Parathyroid adenoma (tissue), 2 donors: ENCODE data around the gene COPS8.

Experiments
- H2AFZ ChIP-seq: fragments of 300-600 bp; sonication (generic); one replicate; pipeline ENCODE4 v1.7.0; 2017; ENCODE audit warnings: antibody characterized with exemption, mild to moderate bottlenecking
- H3K27ac ChIP-seq: fragments of 300-600 bp; sonication (generic); one replicate; pipeline ENCODE4 v1.7.0; 2017
- H3K27me3 ChIP-seq: fragments of 300-600 bp; sonication (generic); one replicate; pipeline ENCODE4 v1.7.0; 2017; ENCODE audit warnings: low read length; ENCODE audit not compliant: control insufficient read depth, insufficient read depth
- H3K36me3 ChIP-seq: fragments of 300-600 bp; sonication (generic); one replicate; pipeline ENCODE4 v1.7.0; 2017; ENCODE audit warnings: low read length; ENCODE audit not compliant: control insufficient read depth, insufficient read depth
- H3K4me1 ChIP-seq: fragments of 300-600 bp; sonication (generic); one replicate; pipeline ENCODE4 v1.7.0; 2017; ENCODE audit warnings: control low read depth
- H3K4me2 ChIP-seq: fragments of 300-600 bp; sonication (generic); one replicate; pipeline ENCODE4 v1.7.0; 2017; ENCODE audit warnings: low read length
- H3K4me3 ChIP-seq: fragments of 300-600 bp; sonication (generic); one replicate; pipeline ENCODE4 v1.7.0; 2017; ENCODE audit warnings: low read depth, low read length
- H3K79me2 ChIP-seq: fragments of 300-600 bp; sonication (generic); one replicate; pipeline ENCODE4 v1.7.0; 2017; ENCODE audit warnings: control low read depth
- H3K9ac ChIP-seq: fragments of 300-600 bp; sonication (generic); one replicate; pipeline ENCODE4 v1.7.0; 2017; ENCODE audit warnings: mild to moderate bottlenecking
- H3K9me3 ChIP-seq: fragments of 300-600 bp; sonication (generic); one replicate; pipeline ENCODE4 v1.7.0; 2017; ENCODE audit warnings: low read length; ENCODE audit not compliant: control insufficient read depth
- CTCF ChIP-seq: fragments of 300-600 bp; sonication (generic); IDR thresholded peaks from one replicate; pipeline ENCODE4 v1.7.0; 2017; ENCODE audit warnings: antibody characterized with exemption, mild to moderate bottlenecking
- donor health status: primary hyperparathyroidism.

COPS8 gene

GRCh38 chr2:237058423-237058822 is 27.3 kb upstream of the COPS8 start:
- no peak overlapping the region for H3K4me3 ChIP-seq
- H3K9me3 ChIP-seq = no peaks in the 10 kb centered on the region
- no peaks in the 10 kb centered on the region for H3K79me2 ChIP-seq
- H3K4me1 ChIP-seq = no peaks in the 10 kb centered on the region
- no peak for TF ChIP-seq CTCF
- no peaks in the 10 kb centered on the region for H3K27me3 ChIP-seq
- H3K27ac ChIP-seq = no peak overlapping the region
- H2AFZ ChIP-seq = no peak overlapping the region
- H3K9ac ChIP-seq = no peak overlapping the region
- no peaks in the 10 kb centered on the region for H3K36me3 ChIP-seq
- no peak overlapping the region for H3K4me2 ChIP-seq

- no peak overlapping the region for H2AFZ ChIP-seq
- H3K4me2 ChIP-seq = no peak overlapping the region
- H3K27me3 ChIP-seq = no peaks in the 10 kb centered on the region
- H3K79me2 ChIP-seq = no peaks in the 10 kb centered on the region
- no peak overlapping the region for H3K4me3 ChIP-seq
- TF ChIP-seq CTCF = no peak
- no peaks in the 10 kb centered on the region for H3K36me3 ChIP-seq
- H3K9ac ChIP-seq = no peak overlapping the region
- H3K27ac ChIP-seq = no peak overlapping the region
- H3K9me3 ChIP-seq = no peaks in the 10 kb centered on the region
- no peaks in the 10 kb centered on the region for H3K4me1 ChIP-seq
Observed at GRCh38 chr2:237059155-237059875, 26.4 kb upstream of the COPS8 start.

GRCh38 chr2:237060534-237061312 is 25.0 kb upstream of the COPS8 start:
- Histone ChIP-seq H3K9me3 (no peaks in the 10 kb centered on the region), H3K27me3 (no peaks in the 10 kb centered on the region), H3K9ac (no peak overlapping the region), H3K79me2 (no peaks in the 10 kb centered on the region), H3K4me3 (no peak overlapping the region), H3K4me1 (no peaks in the 10 kb centered on the region), H3K36me3 (no peaks in the 10 kb centered on the region), H2AFZ (no peak overlapping the region), H3K27ac (no peak overlapping the region), H3K4me2 (no peak overlapping the region)
- TF ChIP-seq CTCF = peak; percentile 63

- TF ChIP-seq CTCF = no peak
- Histone ChIP-seq H3K27ac (no peak overlapping the region), H3K4me3 (no peak overlapping the region), H3K4me1 (no peaks in the 10 kb centered on the region), H2AFZ (no peak overlapping the region), H3K36me3 (no peaks in the 10 kb centered on the region), H3K27me3 (no peaks in the 10 kb centered on the region), H3K4me2 (no peak overlapping the region), H3K9ac (no peak overlapping the region), H3K9me3 (no peaks in the 10 kb centered on the region), H3K79me2 (no peaks in the 10 kb centered on the region)
Observed at GRCh38 chr2:237061356-237061755, 24.3 kb upstream of the COPS8 start.
